Hematopoietic multipotent progenitor cell treated with erythropoietin and hydrocortisone succinate and interleukin-3 and kit ligand, for 8 days (in vitro differentiated cells): Measurements from ENCODE around the gene EMC10.

ENCODE experiments used
- DNase-seq: peaks from one replicate; pipeline ENCODE4 v3.0.0-alpha.2; 2015

EMC10 gene

GRCh38 chr19:50498219-50499056 lies 22.1 kb downstream of the EMC10 start:
- DNase-seq = no peak

DNA sequence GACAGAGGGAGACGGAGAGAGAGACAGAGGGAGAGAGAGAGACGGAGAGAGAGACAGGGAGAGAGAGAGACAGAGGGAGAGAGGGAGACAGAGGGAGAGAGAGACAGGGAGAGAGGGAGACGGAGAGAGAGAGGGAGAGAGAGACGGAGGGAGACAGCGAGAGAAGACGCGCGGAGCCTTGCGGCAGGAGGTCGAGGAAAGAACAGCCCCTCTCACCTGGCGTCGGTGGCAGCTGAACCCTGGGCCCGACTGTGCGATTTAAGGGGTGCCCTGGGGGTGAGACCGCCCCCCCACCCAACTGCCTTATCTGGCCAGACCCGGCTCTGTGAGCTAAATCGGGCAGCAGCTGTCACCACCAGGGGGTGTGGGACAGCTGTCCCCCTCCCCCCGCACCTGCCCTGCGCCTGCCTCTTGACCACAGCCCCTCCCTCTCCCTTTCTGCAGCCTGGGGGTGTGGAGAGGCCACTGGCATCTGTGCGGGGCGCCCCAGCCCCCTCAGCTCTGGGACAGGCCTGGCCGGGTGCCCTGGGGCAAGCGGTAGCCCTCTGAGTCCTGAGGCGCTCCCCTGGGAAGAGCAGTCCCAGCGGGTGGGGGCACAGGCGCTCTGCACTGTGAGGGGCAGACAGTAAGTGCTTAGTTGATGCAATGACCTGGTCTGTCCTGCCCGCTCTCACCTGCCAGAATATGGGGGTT lies 23.9 kb downstream of the EMC10 start:
- DNase-seq = no peak

DNA sequence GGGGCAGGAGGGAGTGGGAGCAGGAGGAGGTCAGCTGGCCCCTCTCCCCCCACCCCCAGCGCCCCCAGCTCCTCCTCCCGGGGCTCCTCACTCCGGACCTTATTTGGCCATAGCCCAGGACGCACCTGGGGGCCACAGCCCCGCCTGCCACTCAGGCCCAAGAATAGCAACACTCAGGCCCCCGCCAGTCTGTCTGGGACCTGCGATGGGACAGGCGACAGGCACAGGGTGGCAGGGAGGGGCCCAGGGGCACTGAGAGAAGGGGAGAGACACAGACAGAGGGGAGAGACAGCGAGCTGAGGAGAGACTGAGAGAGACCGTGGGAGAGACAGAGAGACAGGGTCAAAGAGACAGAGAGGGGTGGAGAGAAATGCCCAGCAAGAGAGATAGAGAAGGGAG lies 24.4 kb downstream of the EMC10 start:
- DNase-seq = no peak

GRCh38 chr19:50501186-50501567 lies 24.9 kb downstream of the EMC10 start:
- DNase-seq = no peak

- DNase-seq = no peak
These were observed 25.5 kb downstream of the EMC10 start for GRCh38 chr19:50501568-50502475.

- no peak for DNase-seq
These were observed 29.7 kb downstream of the EMC10 start for GRCh38 chr19:50505856-50506611.

- DNase-seq = no peak
These were observed 30.4 kb downstream of the EMC10 start for GRCh38 chr19:50506700-50507099.

DNA sequence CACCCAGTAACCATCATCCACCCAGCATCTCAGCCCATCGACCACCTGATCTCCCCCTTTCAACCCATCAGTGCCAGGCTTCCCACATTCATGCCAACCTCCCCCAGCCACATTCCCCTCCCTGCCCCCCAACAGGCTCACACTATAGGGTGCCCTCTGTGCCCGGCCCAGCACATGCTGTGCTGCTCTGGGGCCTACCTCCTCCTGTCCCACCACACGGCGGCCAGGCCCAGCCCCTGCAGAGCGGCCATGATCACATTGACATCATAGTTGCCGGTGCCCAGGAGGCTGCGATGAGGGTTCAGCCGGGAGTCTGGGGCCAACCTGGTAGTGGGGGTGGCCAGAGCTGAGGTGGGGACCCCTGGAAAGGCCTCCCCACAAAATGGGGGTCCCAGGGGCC lies 31.1 kb downstream of the EMC10 start:
- no peak for DNase-seq

DNA sequence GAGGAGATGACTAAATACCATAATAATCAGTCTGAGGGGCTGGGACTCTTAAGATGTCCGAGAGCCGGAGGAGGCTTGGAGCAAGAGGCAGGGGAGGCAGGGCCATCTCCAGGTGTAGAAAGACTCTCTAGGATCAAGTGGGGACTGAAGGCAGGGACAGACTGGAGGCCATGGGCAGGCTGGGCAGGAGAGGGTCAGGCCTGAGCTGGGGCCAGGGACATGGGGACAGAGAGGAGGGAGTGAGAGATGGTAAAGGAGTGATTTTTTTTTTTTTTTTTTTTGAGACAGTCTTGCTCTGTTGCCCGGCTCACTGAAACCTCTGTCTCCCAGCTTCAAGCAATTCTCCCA lies 32.5 kb downstream of the EMC10 start:
- DNase-seq = no peak

DNA sequence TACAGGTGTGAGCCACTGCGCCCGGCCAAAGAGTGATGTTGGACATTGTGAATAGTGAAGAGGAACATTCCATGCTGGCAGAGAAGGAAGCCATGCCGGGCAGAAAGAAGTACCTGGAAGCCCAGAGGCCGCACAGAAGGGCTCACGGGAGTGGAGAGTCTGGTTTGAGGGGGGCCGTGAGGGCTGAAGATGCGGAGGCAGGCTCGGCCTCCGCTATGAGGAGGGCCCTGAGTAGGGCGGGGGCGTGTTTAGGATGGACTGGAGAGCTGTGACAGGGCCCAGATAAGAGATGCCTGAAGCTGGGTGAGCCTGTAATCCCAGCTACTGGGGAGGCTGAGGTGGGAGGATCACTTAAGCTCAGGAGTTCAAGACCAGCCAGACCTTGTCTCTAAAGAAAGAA lies 33.1 kb downstream of the EMC10 start:
- peak; percentile 18 for DNase-seq

GRCh38 chr19:50510121-50510670 lies 33.9 kb downstream of the EMC10 start:
- DNase-seq = no peak

GRCh38 chr19:50510700-50511068 lies 34.4 kb downstream of the EMC10 start:
- DNase-seq = no peak

GRCh38 chr19:50511069-50511822 lies 34.9 kb downstream of the EMC10 start, which contains the start of gene JOSD2:
JOSD2 (minus strand) TSS chr19:50511191; CDS start chr19:50510431, 760 bp downstream.
- peak; percentile 100 for DNase-seq

GRCh38 chr19:50512112-50512998 lies 36.0 kb downstream of the EMC10 start:
- no peak for DNase-seq

GRCh38 chr19:50512999-50513745 lies 36.9 kb downstream of the EMC10 start:
- no peak for DNase-seq

DNA sequence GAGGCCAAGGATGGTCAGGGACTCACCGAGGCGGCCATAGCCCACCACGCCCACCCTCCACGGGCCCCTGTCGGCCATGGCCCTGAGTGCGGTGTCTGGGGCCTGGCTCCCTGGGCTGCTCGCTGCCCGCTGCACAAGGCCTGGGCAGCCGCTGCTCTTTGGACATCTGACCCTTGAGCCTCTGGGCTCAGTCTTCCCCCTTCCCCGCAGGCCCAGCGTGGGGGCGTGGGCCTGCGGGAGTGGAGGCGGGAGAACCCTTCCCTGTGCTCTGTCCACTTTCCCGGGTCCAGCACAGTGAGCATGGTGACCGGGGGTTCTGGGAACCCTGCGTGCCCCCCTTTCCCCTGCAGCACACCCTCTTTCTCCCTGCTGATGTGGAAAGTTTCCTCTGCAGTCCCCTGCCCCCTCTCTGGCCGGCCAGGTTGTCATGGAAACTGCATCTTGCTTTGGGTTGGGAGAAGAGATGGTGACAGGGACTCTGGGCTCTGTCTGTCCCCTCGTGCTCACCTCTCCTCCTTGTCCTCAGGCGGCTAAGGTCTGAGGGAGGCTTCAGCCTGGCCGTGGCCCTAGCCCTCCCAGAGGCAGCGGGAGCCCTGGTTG lies 37.5 kb downstream of the EMC10 start, which contains the start of gene ASPDH:
TSS of gene ASPDH (minus strand) at position 168 of the 600 bp plus-strand sequence. CDS start at position 78, 90 bp downstream.
- no peak for DNase-seq

DNA sequence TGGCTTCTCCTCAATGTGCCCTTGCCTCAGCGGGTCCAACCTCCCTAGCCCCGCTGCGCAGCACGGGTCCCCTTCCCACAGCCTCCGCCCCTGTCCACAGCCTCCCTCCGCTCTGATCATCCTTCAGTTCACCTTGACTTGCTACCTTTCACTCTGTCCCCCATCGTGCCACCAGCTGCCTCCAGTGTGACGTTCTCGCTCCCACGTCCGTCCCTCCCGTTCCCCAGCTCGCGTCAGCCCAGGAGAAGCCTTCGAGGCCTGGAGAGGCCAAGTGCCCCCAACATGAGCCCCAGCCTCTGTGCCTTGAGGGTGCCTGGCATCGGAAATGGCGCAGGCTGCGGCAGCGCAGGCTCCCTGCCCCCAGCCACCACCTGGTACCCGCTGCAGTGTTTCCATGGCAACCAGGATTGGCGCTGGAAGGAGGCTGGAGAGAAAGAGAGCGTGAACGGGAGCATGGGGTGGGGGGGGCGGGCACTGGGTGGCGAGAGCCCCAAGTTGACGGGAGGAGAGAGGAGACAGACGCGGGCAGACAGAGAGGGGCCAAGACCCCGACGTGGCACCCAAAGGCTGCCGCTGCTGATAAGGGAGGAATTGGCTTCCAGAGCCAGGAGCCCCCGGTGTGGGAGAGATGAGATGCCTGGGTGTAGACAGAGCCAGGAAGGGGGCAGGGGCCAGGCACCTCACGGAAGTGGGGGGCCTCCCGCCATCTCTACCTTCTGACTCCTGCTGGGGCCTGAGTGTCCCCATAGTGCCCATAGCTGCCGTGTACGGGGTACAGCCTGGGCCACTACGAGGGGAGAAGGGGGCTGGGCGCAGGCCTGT lies 38.2 kb downstream of the EMC10 start:
- no peak for DNase-seq

GRCh38 chr19:50515168-50515561 lies 38.9 kb downstream of the EMC10 start:
- no peak for DNase-seq
